Pulmonary artery endothelial cell (primary cell): ENCODE measurements around the gene RPSA. TPM values are rescaled to one million over a fixed set of nuclear protein-coding genes. Genes with fewer than 3 reads are reported as not detected.
"Not testable (repeated sequence)": the region's sequence is repeated elsewhere in the genome, so short reads cannot be mapped to it uniquely, and the experiment has no call there.

ENCODE experiments used
- DNase-seq: peaks from one replicate; pipeline ENCODE4 v3.0.0-alpha.2; 2011; ENCODE audit warnings: low read depth, low spot score
- total RNA-seq: library from RNA; depleted of rRNA; stranded (reverse); fragments of >200 nt; gene quantifications from 2 replicates; pipeline ENCODE4 v1.2.3, GENCODE V29; 2014

Gene RPSA
- total RNA-seq, 1 donor from 2014 or later = 1,412 TPM

GRCh38 chr3:39454591-39455217 lies 48.2 kb downstream of the RPSA start:
- no peak for DNase-seq

- no peak for DNase-seq
Observed at GRCh38 chr3:39456159-39456558, 49.6 kb downstream of the RPSA start.

GRCh38 chr3:39457361-39457760 lies 50.8 kb downstream of the RPSA start:
- DNase-seq = no peak

DNA sequence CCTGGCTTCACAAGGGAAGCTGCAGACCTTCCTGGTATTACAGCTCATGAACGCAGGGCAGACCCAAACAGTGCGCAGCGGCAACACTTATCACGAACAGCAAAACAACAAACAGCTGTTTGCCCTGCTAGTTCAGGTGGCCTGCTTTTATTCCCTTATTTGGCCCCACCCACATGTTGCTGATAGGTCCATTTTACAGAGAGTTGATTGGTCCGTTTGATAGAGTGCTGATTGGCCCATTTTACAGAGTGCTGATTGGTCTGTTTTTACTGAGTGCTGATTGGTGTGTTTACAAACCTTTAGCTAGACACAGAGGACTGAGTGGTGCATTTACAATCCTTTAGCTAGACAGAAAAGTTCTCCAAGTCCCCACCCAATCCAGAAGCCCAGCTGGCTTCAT lies 52.1 kb downstream of the RPSA start:
- DNase-seq = not testable (repeated sequence)

DNA sequence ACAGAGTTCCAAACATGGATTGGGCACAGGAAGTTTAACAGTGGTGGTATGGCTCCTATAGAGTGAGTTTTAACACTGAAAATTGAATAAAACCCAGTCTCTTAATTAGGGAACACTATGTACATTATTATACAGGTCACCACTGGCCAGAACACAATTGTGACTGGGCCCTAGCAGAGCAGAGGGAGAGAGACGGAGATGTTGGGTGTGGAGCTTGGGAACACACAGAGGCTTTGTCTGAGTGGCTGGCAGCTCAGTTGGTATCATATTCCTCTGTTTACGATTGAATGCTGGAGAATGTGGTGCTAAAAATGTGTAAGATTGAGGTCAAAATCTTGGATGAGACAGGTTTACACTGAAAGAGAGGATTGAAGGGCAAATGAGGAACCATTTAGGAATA lies 54.2 kb downstream of the RPSA start:
- DNase-seq = no peak

Other genes with a start within 250 kb of the RPSA start
- gene XIRP1, start 214.1 kb upstream of the RPSA start, total RNA-seq = not detected in 2 replicates
- gene CX3CR1, start 126.7 kb upstream of the RPSA start, total RNA-seq = not detected in 2 replicates
- not detected in 2 replicates for gene CCR8, start 77.0 kb upstream of the RPSA start, total RNA-seq
- 15.8 and 17.0 TPM in 2 replicates for gene SLC25A38, start 23.4 kb upstream of the RPSA start, total RNA-seq
- 0.07 and 0.95 TPM in 2 replicates for gene MOBP, start 61.0 kb downstream of the RPSA start, total RNA-seq